ENCODE measurements around the gene KLK1. TPM values are rescaled to one million over a fixed set of nuclear protein-coding genes. Genes with fewer than 3 reads are reported as not detected.

Gene KLK1
- polyA plus RNA-seq (ENCODE audit: insufficient read length): 0.96 TPM
- long read RNA-seq, donor 1: 0 reads
- long read RNA-seq, donor 2, partial matches to known transcripts: 0 of 4 reads
- long read RNA-seq, donor 2, other reads (novel, unspliced or antisense): 0 of 4 reads
- long read RNA-seq, donor 3, partial matches to known transcripts: 0 of 1 reads
- long read RNA-seq, donor 3, other reads (novel, unspliced or antisense): 0 of 1 reads
- long read RNA-seq, donor 4: 0 reads
- long read RNA-seq, donor 5: 0 reads
- long read RNA-seq, donor 6, partial matches to known transcripts: 0 of 2 reads
- long read RNA-seq, donor 6, other reads (novel, unspliced or antisense): 0 of 2 reads
- long read RNA-seq, donor 7, partial matches to known transcripts: 0 of 4 reads
- long read RNA-seq, donor 7, other reads (novel, unspliced or antisense): 0 of 4 reads
- long read RNA-seq, donor 8, partial matches to known transcripts: 0 of 1 reads
- long read RNA-seq, donor 8, other reads (novel, unspliced or antisense): 0 of 1 reads

GRCh38 chr19:50823389-50824042 lies at the start of gene KLK1:
KLK1 (minus strand) TSS chr19:50823787; CDS start chr19:50823748, 39 bp downstream.
- no peak for DNase-seq

- no peak for DNase-seq
Measured at GRCh38 chr19:50873056-50873455, 49.5 kb upstream of the KLK1 start, which contains the start of gene KLK2. KLK2 (plus strand) TSS chr19:50873439; CDS start chr19:50873474, 35 bp downstream.

GRCh38 chr19:50870417-50871089 lies 47.0 kb upstream of the KLK1 start:
- no peak for DNase-seq

GRCh38 chr19:50869479-50869878 lies 45.9 kb upstream of the KLK1 start:
- no peak for DNase-seq

GRCh38 chr19:50861496-50862286 lies 38.1 kb upstream of the KLK1 start:
- DNase-seq: no peak

- no peak for DNase-seq
Measured at GRCh38 chr19:50861010-50861409, 37.4 kb upstream of the KLK1 start.

GRCh38 chr19:50859849-50860248 lies 36.3 kb upstream of the KLK1 start:
- no peak for DNase-seq

GRCh38 chr19:50858886-50859285 lies 35.3 kb upstream of the KLK1 start:
- DNase-seq: no peak

- no peak for DNase-seq
Measured at GRCh38 chr19:50857366-50857765, 33.8 kb upstream of the KLK1 start.

- DNase-seq: no peak
Measured at GRCh38 chr19:50854636-50855410, 31.2 kb upstream of the KLK1 start, which contains the start of gene KLK3. KLK3 (plus strand) TSS chr19:50854915; CDS start chr19:50854956, 41 bp downstream.

GRCh38 chr19:50851620-50852019 lies 28.0 kb upstream of the KLK1 start:
- DNase-seq: no peak

GRCh38 chr19:50850738-50851137 lies 27.2 kb upstream of the KLK1 start:
- no peak for DNase-seq

GRCh38 chr19:50844296-50844935 lies 20.8 kb upstream of the KLK1 start:
- DNase-seq: no peak

GRCh38 chr19:50843701-50844221 lies 20.2 kb upstream of the KLK1 start:
- DNase-seq: no peak

GRCh38 chr19:50843205-50843604 lies 19.6 kb upstream of the KLK1 start:
- DNase-seq: no peak

GRCh38 chr19:50842130-50842529 lies 18.5 kb upstream of the KLK1 start:
- DNase-seq: no peak

GRCh38 chr19:50839712-50840655 lies 16.4 kb upstream of the KLK1 start:
- DNase-seq: no peak

GRCh38 chr19:50838239-50838638 lies 14.7 kb upstream of the KLK1 start:
- DNase-seq: no peak

GRCh38 chr19:50837300-50837699 lies 13.7 kb upstream of the KLK1 start:
- DNase-seq: no peak

Measured in left kidney (tissue), 8 donors.